Measurements from ENCODE around the gene RAB3A.

- TF ChIP-seq POLR2AphosphoS5 (IDR thresholded peaks at IDR 0.05; ENCODE audit: borderline replicate concordance, low read depth, low read length): no peak
- no peak for TF ChIP-seq EZH2 (IDR thresholded peaks at IDR 0.05)
These were observed 51.4 kb downstream of the RAB3A start for GRCh38 chr19:18152442-18152816.
